Stimulated activated CD4-positive, alpha-beta T cell treated with anti-CD3 and anti-CD28 coated beads, Interleukin-1b, Interleukin-23, amount 100 ng/mL, for 48 hours (primary cell): ENCODE data around the gene ADAMTS17.
"Not testable (repeated sequence)": the region's sequence is repeated elsewhere in the genome, so short reads cannot be mapped to it uniquely, and the experiment has no call there.

ENCODE experiments used
- DNase-seq: peaks from one replicate; pipeline ENCODE4 v3.0.0-alpha.2; 2020

Gene ADAMTS17

DNA sequence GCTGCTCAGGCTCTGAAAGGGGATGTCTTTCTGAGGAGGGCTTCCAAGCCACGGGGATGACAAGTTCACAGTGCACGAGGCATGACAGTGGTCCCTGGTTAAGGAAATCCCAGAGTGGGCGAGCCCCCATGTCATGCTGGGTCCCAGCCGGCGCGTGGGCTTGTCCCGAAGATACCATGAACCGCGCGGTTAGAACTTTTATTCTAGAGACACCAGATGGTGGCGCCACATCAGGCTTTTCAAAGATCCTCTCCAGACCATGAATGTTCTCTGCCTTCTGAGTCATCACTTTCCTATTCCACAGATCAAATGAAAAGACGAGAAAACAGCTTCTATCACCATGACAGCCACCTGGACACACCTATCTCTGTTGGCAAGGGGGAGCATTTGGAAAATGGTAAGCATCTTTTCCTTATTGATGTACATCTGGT, 380.7 kb downstream of the ADAMTS17 start:
- DNase-seq = peak; percentile 43

- DNase-seq = no peak
These were observed 382.4 kb downstream of the ADAMTS17 start for GRCh38 chr15:99959326-99959725.

DNA sequence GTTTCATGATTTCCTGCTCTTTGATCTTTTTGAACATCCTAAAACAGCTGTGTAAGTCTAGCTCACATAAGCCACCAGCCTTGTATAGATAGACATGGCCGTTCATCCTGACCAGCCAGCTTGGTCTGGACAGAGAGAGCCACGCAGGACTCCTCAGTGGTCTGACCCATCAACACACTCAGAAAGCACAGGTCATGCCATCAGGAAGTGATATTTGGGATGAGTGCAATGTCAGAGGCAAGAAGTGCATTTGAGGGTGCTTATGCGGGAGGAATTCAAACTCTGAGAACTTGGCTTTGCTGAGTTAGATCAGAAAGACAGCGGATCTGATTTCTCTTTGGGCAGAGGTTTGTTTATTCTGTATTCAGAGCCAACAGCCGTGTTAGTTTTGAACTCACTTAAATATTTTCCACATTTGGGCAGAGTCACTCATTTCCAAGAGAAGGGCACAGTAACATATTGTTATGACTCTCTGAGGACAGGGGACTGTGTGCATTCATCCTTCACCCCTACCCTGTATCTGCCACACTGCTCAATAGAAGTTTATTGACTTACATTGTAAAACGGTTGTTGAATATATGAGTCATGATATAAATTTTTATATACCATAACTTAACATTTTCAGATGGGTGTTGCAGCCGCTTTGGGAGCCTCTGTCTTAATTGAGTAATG, 383.2 kb downstream of the ADAMTS17 start:
- no peak for DNase-seq

GRCh38 chr15:99957642-99958013, 384.1 kb downstream of the ADAMTS17 start:
- no peak for DNase-seq

GRCh38 chr15:99956820-99957641, 384.7 kb downstream of the ADAMTS17 start:
- no peak for DNase-seq

DNA sequence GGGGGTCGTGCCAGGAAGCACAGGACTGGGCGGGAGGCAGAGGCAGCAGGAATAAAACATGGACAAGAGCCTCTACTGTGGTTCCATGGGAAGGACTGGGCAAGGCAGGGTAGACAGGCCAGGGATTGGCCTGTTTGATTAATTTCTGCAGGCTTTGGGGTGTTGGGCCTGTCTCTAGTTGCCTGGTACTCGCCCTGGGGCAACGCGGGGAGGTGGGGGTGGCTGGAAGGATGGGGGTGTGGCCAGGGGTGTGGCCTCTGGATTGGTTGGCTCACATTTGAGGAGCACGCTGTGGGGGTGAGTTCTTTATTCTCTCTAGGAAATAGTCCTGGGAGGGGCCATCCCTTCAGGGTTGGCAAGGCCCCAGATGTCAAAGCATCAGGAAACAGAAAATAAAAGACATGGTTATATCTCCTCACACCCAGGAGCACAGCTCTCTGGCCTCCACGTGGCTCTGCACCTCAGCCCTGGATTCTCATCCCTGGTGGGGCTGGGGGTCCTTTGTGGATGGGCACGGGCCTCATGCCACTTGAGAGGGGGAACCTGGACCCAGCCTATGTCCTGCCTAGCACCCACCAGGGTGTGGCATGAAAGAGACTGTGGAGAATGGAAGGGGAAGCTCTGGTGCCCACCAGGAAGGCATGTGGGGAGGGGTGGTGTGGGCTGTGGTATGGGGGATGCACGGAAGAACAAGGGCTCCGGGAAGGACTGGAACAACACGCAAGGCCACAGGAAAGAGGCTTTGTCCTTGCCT, 385.6 kb downstream of the ADAMTS17 start:
- DNase-seq = no peak

DNA sequence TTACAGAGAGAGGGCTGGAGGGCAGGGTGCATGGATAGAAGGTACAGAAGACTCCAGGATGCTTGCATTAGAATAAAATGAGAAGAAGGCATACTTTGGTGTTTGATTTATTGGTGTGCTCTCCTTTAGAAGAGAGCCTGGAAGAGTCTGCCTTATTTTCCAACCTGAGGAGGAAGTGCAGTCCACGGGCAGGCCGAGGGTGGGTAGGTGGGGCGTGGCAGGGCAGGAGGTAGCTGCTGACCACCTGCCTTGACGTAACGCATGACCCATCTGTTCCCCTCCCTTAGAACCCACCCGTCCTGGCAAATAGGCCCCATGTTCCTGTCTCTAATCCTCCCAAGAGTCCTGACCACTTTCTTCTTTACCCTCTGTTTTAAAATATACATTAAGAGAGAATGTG, 386.2 kb downstream of the ADAMTS17 start:
- no peak for DNase-seq

- DNase-seq = no peak
These were observed 386.6 kb downstream of the ADAMTS17 start for GRCh38 chr15:99955181-99955525.

DNA sequence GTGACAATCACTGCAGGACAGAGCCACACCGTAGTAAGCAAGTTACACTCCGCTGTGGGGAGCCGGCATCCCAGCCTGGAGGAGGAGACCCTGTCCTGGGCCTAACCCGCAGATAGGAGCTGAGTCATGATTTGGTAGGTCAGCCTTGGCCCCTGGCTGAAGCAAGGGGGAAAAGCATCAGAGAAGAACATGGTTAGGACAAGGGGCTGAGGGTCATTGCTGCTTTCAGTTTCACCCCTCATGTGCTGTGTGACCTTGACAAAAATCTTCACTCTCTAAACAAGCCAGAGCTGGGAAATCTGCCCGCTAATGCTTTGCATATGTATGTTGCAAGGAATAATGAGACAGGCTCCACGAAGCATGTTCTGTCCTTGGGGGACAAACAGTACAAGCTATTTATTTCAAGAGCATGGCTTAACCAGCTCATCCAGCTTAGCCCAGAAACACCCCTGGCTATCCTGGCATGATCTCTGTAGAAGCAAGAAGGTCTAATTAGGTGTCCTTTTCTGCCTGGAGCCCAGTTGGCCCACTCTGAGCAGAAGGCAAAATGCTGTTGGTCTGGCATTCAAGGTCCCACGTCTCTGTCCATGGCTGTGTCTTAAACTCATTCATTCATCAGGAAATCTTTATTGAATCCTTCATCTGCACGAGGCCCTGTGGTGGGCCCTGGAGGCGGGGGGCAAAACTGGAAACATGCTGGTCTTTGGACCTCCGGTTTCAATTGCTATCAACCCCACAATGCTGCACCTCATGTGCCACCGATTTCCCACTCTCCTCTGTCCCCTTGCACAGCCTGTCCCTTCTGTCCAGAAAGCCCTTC, 387.2 kb downstream of the ADAMTS17 start:
- no peak for DNase-seq

DNA sequence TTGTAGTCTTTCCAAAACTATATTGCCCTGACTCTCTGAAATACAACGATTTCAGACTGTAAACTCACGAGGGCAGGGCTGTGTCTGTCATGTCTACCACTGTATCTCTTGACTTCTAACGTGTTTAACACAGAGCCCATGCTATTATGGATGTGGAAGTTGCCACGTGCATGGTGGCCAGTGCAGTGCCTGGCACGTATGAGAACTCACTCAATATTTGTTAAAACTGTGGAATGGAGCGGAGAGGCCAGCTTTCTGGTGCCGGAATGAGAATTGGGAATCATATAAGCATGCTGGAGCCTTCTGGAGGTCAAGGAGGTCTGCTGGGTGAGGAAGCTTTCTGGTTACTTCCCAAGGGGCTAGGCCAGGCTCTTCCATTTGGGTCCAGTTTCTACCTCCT, 387.9 kb downstream of the ADAMTS17 start:
- no peak for DNase-seq

- no peak for DNase-seq
These were observed 390.3 kb downstream of the ADAMTS17 start for GRCh38 chr15:99951511-99951910.

DNA sequence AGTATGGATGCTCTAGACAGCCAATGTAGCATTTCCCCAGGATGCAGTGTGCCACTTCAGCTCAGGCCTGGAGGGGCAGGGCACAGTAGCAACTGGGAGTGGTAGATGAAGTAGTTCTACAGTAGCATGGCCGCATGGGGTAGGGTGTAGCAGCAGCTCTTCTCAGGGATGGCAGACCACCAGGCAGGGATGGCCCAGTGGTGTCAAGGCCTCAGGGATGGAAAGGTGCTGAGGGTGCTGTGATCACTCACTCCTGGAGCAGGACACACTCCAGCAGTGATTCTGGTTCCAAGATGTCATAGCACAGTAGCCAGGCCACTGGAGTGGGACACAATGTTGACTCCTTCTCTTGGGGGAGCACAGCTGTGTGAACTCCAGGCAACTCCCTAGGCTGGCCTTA, 397.6 kb downstream of the ADAMTS17 start:
- no peak for DNase-seq

GRCh38 chr15:99943466-99943865, 398.3 kb downstream of the ADAMTS17 start:
- no peak for DNase-seq

DNA sequence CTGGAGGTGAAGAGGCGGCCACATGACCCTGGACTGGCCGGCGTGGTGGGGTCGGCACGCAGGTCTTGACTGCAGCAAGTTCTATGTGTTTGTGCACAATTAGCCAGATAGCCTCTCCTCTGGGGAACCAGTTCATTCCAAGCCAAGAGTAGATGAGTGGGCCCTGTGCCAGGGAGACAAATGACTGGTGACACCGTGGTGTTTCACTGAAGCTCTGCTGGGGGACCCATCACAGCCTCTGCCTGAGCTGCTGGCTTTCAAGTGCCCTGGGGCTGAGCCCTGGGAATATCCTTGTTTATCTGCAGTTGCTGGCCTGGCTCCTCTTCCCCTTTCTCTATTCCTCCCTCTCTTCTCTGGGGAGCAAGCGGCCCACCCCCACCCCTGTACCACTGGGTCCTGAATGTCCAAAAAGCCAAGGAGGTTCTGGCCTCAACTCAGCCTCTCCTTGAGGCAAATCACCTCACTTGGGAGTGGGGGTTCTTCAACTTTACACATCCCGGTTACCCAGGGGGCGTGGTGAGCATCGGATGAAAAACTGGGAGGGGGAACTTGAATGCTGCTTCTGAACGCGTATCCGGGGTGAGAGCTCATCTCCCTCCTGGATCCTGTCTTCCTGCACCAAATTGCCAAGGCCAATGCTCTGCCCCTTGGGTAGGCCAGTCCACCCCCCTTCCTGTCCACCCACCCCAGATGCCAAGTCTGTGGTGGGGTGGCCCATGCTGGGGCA, 408.9 kb downstream of the ADAMTS17 start:
- DNase-seq = no peak

DNA sequence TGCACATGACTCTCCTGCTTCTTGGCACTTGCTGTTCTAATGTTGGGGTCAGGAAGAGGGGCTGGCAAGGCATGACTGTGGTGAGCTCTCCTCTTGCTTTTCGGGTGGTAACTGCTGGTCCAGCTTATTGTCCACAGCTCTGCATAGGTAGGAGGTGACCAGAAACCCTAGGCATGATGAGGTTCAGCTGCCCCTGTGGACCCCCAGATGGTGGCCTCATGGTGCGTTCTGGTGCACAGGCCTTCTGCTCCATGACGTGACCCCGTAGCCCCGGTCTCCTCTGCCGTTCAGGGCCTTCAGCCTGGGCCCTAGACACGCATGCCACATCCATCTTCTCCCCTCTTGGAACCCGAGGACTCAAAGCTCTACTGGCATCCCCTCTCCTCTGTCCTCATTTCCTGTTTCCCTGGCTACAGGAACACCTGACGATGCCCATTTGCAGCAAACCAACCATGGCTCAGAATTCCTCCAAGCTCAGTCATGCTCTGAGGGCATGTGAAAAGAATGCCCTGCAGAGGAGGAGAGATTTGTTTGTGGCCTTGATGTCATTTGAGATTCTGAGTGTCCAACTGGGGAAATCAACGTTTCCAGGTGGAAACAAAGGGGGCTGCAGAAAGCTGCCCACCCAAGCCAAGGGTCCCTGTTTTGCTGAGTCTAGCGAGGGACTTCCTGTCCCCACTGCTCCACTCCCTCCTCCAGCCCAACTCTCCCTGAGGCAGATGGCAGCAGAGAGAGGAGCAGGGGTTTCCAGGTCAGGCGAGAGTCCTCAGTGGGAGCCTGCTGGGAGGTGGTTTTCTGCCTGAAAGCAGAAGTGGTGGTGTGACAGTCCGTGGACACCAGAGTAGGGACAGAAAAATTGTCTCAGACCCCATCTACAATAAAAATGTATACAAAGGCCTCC, 409.8 kb downstream of the ADAMTS17 start:
- DNase-seq = no peak

DNA sequence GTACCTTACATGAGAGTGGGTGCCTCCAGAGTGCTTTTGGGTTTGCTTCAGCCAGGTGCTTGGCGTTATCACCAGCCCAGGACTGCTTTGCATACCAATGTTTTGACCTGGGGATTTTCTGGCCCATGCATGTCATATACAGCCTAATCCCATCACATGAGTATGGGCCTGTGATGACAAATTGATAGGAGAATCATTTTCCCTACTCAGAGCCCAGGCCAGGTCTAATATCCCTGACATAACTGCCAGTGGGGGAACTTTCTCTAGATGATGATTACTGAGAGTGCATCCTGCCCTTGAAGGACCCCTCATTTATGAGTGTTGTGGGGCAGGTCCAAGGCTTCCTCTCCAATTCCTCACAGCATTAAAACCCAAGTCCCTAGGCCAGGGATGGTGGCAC, 411.1 kb downstream of the ADAMTS17 start:
- no peak for DNase-seq

DNA sequence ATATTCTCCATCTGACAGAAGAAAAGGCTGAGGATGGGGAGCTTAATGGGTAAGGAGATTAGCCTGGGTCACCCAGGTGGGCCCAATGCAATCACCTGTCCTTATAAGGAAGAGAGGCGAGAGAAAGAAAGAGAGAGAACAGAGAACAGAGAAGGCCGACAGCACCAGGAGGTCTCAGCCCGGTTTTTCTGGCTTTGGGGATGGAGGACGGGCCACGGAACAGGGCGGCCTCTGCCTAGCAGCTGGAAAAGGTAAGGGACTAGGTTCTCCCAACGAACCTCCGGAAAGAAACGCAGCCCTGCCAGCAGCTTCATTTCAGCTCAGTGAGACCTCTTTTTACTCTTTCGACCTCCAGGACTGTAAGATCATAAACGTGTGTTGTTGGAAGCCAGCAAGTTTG, 412.5 kb downstream of the ADAMTS17 start:
- no peak for DNase-seq

- peak; percentile 81 for DNase-seq
These were observed 413.3 kb downstream of the ADAMTS17 start for GRCh38 chr15:99928429-99928981.

DNA sequence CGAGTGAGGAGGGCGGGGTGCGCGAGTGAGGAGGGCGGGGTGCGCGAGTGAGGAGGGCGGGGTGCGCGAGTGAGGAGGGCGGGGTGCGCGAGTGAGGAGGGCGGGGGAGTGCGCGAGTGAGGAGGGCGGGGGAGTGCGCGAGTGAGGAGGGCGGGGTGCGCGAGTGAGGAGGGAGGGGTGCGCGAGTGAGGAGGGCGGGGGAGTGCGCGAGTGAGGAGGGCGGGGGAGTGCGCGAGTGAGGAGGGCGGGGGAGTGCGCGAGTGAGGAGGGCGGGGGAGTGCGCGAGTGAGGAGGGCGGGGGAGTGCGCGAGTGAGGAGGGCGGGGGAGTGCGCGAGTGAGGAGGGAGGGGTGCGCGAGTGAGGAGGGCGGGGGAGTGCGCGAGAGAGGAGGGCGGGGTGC, 415.2 kb downstream of the ADAMTS17 start:
- not testable (repeated sequence) for DNase-seq

- DNase-seq = peak; percentile 68
These were observed 415.9 kb downstream of the ADAMTS17 start for GRCh38 chr15:99925661-99926461.
